Endothelial cell of umbilical vein (primary cell): ENCODE data around the gene TRIM37. TPM values are rescaled to one million over a fixed set of nuclear protein-coding genes. Genes with fewer than 3 reads are reported as not detected.
A peak's percentile ranks its signal among the peaks of the same experiment; 100 is the strongest.

Source experiments
- BruUV-seq: library from RNA; stranded (reverse); fragments of 400-500 nt; replicated peaks from 2 replicates; lab custom pipeline; 2021; lab: Mats Ljungman, UMichigan
- CTCF ChIA-PET: fragments of 300-600, 350-600 bp; sonication (Branson Sonifier 250); formaldehyde crosslinking; loops from one replicate; lab custom pipeline; 2021; ENCODE audit warnings: antibody characterized with exemption, inconsistent platforms; lab: Charles Lee
- POLR2A ChIA-PET: fragments of 300-600, 350-600 bp; sonication (Branson Sonifier 250); formaldehyde crosslinking; loops from one replicate; lab custom pipeline; 2021; ENCODE audit warnings: antibody characterized with exemption, inconsistent platforms; lab: Charles Lee
- DNase-seq: peaks from one replicate; pipeline ENCODE4 v3.0.0-alpha.2; 2011; ENCODE audit warnings: low read depth, low spot score
- FAIRE-seq: peaks from 2 replicates; lab custom pipeline; 2011; peaks lifted over from hg19 to GRCh38; lab: Jason Lieb, UNC
- H2AFZ ChIP-seq: 2 replicates; pipeline ENCODE4 v1.6.0; 2012; ENCODE audit warnings: low read depth, low read length, control low read depth, inconsistent platforms
- H3K27ac ChIP-seq: 2 replicates; pipeline ENCODE4 v1.5.1; 2011; ENCODE audit warnings: low read depth, mild to moderate bottlenecking, control low read depth, low read length, moderate library complexity; ENCODE audit not compliant: insufficient read depth
- H3K27me3 ChIP-seq, 2 experiments: 2 replicates each; pipeline versions ENCODE4 v1.6.0 to v1.6.1; 2011; ENCODE audit warnings: low read length in 2 of 2, mixed read lengths in 1 of 2; ENCODE audit not compliant: control insufficient read depth in 2 of 2, insufficient read depth in 2 of 2
- H3K36me3 ChIP-seq, 2 experiments: 2 replicates in 1 of 2; 3 replicates in 1 of 2; pipeline ENCODE4 v1.5.1; 2011; ENCODE audit warnings: low read length in 2 of 2, mild to moderate bottlenecking in 1 of 2, moderate library complexity in 1 of 2; ENCODE audit not compliant: control insufficient read depth in 2 of 2, insufficient read depth in 2 of 2; ENCODE audit errors: extremely low read depth in 1 of 2
- H3K4me1 ChIP-seq: 3 replicates; pipeline ENCODE4 v1.5.1; 2011; ENCODE audit warnings: mild to moderate bottlenecking, low read length; ENCODE audit not compliant: control insufficient read depth, insufficient read depth; ENCODE audit errors: extremely low read depth
- H3K4me2 ChIP-seq: 2 replicates; pipeline ENCODE4 v1.6.1; 2011; ENCODE audit warnings: low read length, control low read depth, mixed read lengths; ENCODE audit not compliant: insufficient read depth
- H3K4me3 ChIP-seq, 3 experiments: fragments of 200-600 bp in 1 of 3; sonication (generic), shearing (Covaris generic) in 1 of 3; replicated peaks in 1 of 3; 2 replicates each; pipeline ENCODE4 v1.5.1; 2011 to 2016; ENCODE audit warnings: control low read depth in 3 of 3, low read length in 3 of 3, mild to moderate bottlenecking in 2 of 3, inconsistent platforms in 1 of 3, low read depth in 1 of 3, moderate library complexity in 1 of 3; ENCODE audit not compliant: insufficient read depth in 1 of 3
- H3K79me2 ChIP-seq: 2 replicates; pipeline ENCODE4 v1.6.0; 2012; ENCODE audit warnings: low read length, inconsistent platforms; ENCODE audit not compliant: control insufficient read depth, insufficient read depth
- H3K9ac ChIP-seq: replicated peaks from 2 replicates; pipeline ENCODE3; 2011; ENCODE audit warnings: low read length, control low read depth; ENCODE audit not compliant: insufficient read depth; ENCODE audit errors: extremely low read depth
- H3K9me1 ChIP-seq: replicated peaks from 3 replicates; pipeline ENCODE4 v1.6.0; 2011; ENCODE audit warnings: mild to moderate bottlenecking, low read length; ENCODE audit not compliant: control insufficient read depth, insufficient read depth; ENCODE audit errors: extremely low read depth
- H3K9me3 ChIP-seq: replicated peaks from 2 replicates; pipeline ENCODE4 v1.5.1; 2012; ENCODE audit warnings: low read length, inconsistent platforms; ENCODE audit not compliant: control insufficient read depth, insufficient read depth
- H4K20me1 ChIP-seq: replicated peaks from 2 replicates; pipeline ENCODE3; 2011; ENCODE audit warnings: mild to moderate bottlenecking, low read length; ENCODE audit not compliant: control insufficient read depth, insufficient read depth; ENCODE audit errors: extremely low read depth
- EZH2 ChIP-seq: IDR thresholded peaks from 2 replicates; pipeline ENCODE4 v1.6.1; 2012; ENCODE audit warnings: borderline replicate concordance, low read depth, mild to moderate bottlenecking, moderate library complexity, low read length, inconsistent platforms; ENCODE audit not compliant: severe bottlenecking
- FOS ChIP-seq: IDR thresholded peaks from 2 replicates; pipeline ENCODE4 v1.6.1; 2011; ENCODE audit warnings: mild to moderate bottlenecking, low read length, moderate library complexity, borderline replicate concordance; ENCODE audit not compliant: insufficient read depth
- GATA2 ChIP-seq: IDR thresholded peaks from 2 replicates; pipeline ENCODE4 v1.7.0; 2011; ENCODE audit warnings: low read depth, mild to moderate bottlenecking, moderate library complexity, mixed read lengths, low read length; ENCODE audit not compliant: insufficient read length, insufficient read depth
- JUN ChIP-seq: IDR thresholded peaks from 2 replicates; pipeline ENCODE4 v1.6.1; 2011; ENCODE audit warnings: borderline replicate concordance, low read depth; ENCODE audit not compliant: insufficient read length, insufficient read depth
- MYC ChIP-seq: IDR thresholded peaks from one replicate; pipeline ENCODE4 v1.6.1; 2011; ENCODE audit warnings: mild to moderate bottlenecking, low read depth, low read length
- POLR2A ChIP-seq: IDR thresholded peaks from 2 replicates; pipeline ENCODE4 v1.6.1; 2012; ENCODE audit warnings: low read depth, mild to moderate bottlenecking, control low read depth, low read length
- POLR2AphosphoS5 ChIP-seq: IDR thresholded peaks from 2 replicates; pipeline ENCODE4 v1.6.1; 2012; ENCODE audit warnings: low read depth, mild to moderate bottlenecking, control low read depth, low read length, moderate library complexity; ENCODE audit not compliant: insufficient read depth
- dilution Hi-C: fragments of 300-500 bp; cut with MboI; formaldehyde crosslinking; loops from one replicate; pipeline ENCODE4 v1.15.0; 2019; ENCODE audit warnings: low sequenced_read_pairs; ENCODE audit not compliant: extremely low pct_ligation_motif_present
- intact Hi-C: fragments of 100-400 bp; cut with micrococcal nuclease; formaldehyde crosslinking; loops from one replicate; pipeline ENCODE4 v1.10.0; 2022
- polyA plus RNA-seq, 4 experiments: library from polyadenylated mRNA; depleted of rRNA in 3 of 4; stranded (reverse) in 3 of 4; unstranded in 1 of 4; fragments of >200 nt; gene quantifications; 2 replicates each; pipeline versions ENCODE4 v1.2.1 to v1.2.3, GENCODE V29; 2011 to 2012; ENCODE audit warnings: missing spikeins in 1 of 4
- total RNA-seq: library from RNA; stranded (reverse); gene quantifications from 2 replicates; pipeline ENCODE4 v1.2.3, GENCODE V29; 2021
- TF ChIP-seq, protein P1 (sequence below), 2 donors: IDR thresholded peaks; 1 replicate in 1 of 2; 2 replicates in 1 of 2; pipeline ENCODE4 v1.5.1; 2011; ENCODE audit warnings: low read length in 2 of 2, mild to moderate bottlenecking in 2 of 2, moderate library complexity in 2 of 2, control low read depth in 1 of 2, inconsistent platforms in 1 of 2, low read depth in 1 of 2; ENCODE audit not compliant: insufficient read depth in 1 of 2; ENCODE audit errors: extremely low read depth in 1 of 2

TRIM37 gene
- total and polyA plus RNA-seq, 2 donors (not counting 3 experiments of a cell fraction or from before 2014, with no cell fraction given): 18.8 to 41.9 TPM

DNA sequence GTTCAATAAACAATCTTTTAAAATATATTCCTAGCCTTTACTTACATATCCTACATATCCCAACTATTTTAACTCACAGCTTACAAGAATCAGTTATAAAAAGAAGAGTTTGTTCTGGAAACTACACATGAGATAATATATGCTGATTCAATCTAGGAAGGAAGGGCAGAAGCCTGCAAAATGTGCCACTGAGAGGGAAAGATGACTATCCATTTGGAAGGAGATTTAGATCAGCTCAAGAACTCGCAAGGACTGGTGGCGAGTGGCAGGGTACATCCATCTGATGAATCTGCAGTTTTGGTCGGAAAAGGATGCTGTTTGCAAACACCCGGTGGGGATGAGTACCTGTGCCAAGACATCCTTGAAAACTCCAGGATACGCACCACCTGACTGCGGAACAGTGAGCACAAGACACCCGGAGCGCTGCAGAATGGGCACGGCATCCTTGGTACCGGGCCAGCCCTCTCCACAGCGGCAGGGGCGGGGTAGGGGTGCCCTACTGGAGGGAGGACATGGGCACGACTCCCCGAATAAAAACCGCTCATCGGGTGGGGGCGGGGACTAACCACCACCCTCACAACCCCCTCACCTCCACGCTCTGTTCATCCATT, 723 bp downstream of the TRIM37 start:
- Histone ChIP-seq H3K27ac (peak overlapping the region; percentile 63), H3K79me2 (peaks cover 36% of the 10 kb centered on the region), H3K36me3 (peaks cover 0 to 4% of the 10 kb centered on the region in 2 experiments), H3K9ac (peak overlapping the region; percentile 82), H3K9me3 (no peaks in the 10 kb centered on the region), H3K4me2 (peak overlapping the region; percentile 73), H2AFZ (peak overlapping the region; percentile 39), H3K4me3 (peak overlapping the region; percentile 19 to 77 (median 55)), H3K27me3 (no peaks in the 10 kb centered on the region), H3K9me1 (no peaks in the 10 kb centered on the region), H3K4me1 (peaks cover 18% of the 10 kb centered on the region), H4K20me1 (no peaks in the 10 kb centered on the region)
- ChIA-PET POLR2A (interaction anchor here (1.0 to 1.2 kb wide), 2 partner anchors 13 to 32 kb away, joined by 3 to 5 read pairs; no protein-coding TSS in a partner anchor), CTCF (interaction anchor here (0.7 to 1.6 kb wide), 3 partner anchors 11 to 48 kb away, joined by 3 to 6 read pairs (median 3); no protein-coding TSS in a partner anchor)
- peak; percentile 53 for DNase-seq
- BruUV-seq: TSS peak; percentile 23
- intact Hi-C loops (loop anchor here (1.0 to 2.0 kb wide), 4 partner anchors 13 to 587 kb away; partner anchors contain the start of genes PRR11 and SKA2), dilution Hi-C loops (no loop called here)
- peak; percentile 75 for FAIRE-seq
- TF ChIP-seq POLR2AphosphoS5 (no peak), GATA2 (no peak), EZH2 (no peak), JUN (no peak), POLR2A (no peak), FOS (no peak), MYC (no peak)
- TF ChIP-seq, protein P1, sequence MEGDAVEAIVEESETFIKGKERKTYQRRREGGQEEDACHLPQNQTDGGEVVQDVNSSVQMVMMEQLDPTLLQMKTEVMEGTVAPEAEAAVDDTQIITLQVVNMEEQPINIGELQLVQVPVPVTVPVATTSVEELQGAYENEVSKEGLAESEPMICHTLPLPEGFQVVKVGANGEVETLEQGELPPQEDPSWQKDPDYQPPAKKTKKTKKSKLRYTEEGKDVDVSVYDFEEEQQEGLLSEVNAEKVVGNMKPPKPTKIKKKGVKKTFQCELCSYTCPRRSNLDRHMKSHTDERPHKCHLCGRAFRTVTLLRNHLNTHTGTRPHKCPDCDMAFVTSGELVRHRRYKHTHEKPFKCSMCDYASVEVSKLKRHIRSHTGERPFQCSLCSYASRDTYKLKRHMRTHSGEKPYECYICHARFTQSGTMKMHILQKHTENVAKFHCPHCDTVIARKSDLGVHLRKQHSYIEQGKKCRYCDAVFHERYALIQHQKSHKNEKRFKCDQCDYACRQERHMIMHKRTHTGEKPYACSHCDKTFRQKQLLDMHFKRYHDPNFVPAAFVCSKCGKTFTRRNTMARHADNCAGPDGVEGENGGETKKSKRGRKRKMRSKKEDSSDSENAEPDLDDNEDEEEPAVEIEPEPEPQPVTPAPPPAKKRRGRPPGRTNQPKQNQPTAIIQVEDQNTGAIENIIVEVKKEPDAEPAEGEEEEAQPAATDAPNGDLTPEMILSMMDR (IDR thresholded peaks at IDR 0.05; ENCODE audit: extremely low read depth in 1 of 2, insufficient read depth in 1 of 2, low read depth in 1 of 2, low read length in 2 of 2): no peak
